ENCODE data around the gene ESAM. TPM values are rescaled to one million over a fixed set of nuclear protein-coding genes. Genes with fewer than 3 reads are reported as not detected.

The ESAM gene
- total and polyA plus RNA-seq, 2 of the 8 experiments (the other 6 are each of a cell fraction or from before 2014, with no cell fraction given): 0.09 TPM; not detected in 1

GRCh38 chr11:124754309-124754708 lies 7.8 kb downstream of the ESAM start:
- no peak overlapping the region for H3K56ac ChIP-seq (replicated peaks; ENCODE audit: insufficient read length, low read depth, low read length)
- no peak for TF ChIP-seq RXRA (IDR thresholded peaks at IDR 0.05; ENCODE audit: insufficient read depth, low read depth, low read length)
- no peak for TF ChIP-seq JUND (IDR thresholded peaks at IDR 0.05; ENCODE audit: low read length)
- TF ChIP-seq NANOG (IDR thresholded peaks at IDR 0.05; ENCODE audit: insufficient read depth, low read depth, low read length, poor library complexity, severe bottlenecking): no peak
- TF ChIP-seq SP4 (IDR thresholded peaks at IDR 0.05; ENCODE audit: low read length): no peak
- TF ChIP-seq EGR1 (IDR thresholded peaks at IDR 0.05; ENCODE audit: borderline replicate concordance, low read depth, low read length): no peak
- TF ChIP-seq CBX5 (IDR thresholded peaks at IDR 0.05; ENCODE audit: low read depth, low read length): no peak
- peaks cover 5% of the 10 kb centered on the region; the same call in 1 of the 2 replicates for H3K23me2 ChIP-seq (ENCODE audit: low read depth, low read length)
- POLR2A ChIA-PET (ENCODE audit: partially characterized antibody): interaction anchor here (1.6 to 3.1 kb wide), 2 partner anchors 9 to 11 kb away, joined by 4 to 13 read pairs; no protein-coding TSS in a partner anchor
- no peak overlapping the region for H2BK120ac ChIP-seq (replicated peaks; ENCODE audit: low read depth, low read length)
- H2BK12ac ChIP-seq (ENCODE audit: low read depth, low read length): 0 out of 2 replicates have a peak overlapping the region, but pooled peaks have one; percentile 9
- no peak overlapping the region for H4K91ac ChIP-seq (replicated peaks; ENCODE audit: insufficient read length, low read length)
- H4K5ac ChIP-seq (ENCODE audit: insufficient read length, low read depth, low read length): no peak overlapping the region
- no peak overlapping the region for H2BK5ac ChIP-seq (ENCODE audit: low read depth, low read length)
- DNase-seq (ENCODE audit: low read depth in 1 of 2, low spot score in 2 of 2) (no peak), FAIRE-seq (no peak)
- H3K4me1 ChIP-seq (replicated peaks in 1 of 4; ENCODE audit: control insufficient read depth in 3 of 4, insufficient read depth in 4 of 4, low read length in 3 of 4): peaks cover 6 to 40% (median 16%) of the 10 kb centered on the region in 4 experiments
- no peak overlapping the region for H3K18ac ChIP-seq (ENCODE audit: extremely low read depth, low read length)
- H2AFZ ChIP-seq (ENCODE audit: low read length): no peak overlapping the region
- H3K4ac ChIP-seq (replicated peaks; ENCODE audit: insufficient read length, low read depth, low read length): no peak overlapping the region
- H3K4me2 ChIP-seq (ENCODE audit: insufficient read depth in 1 of 2, low read depth in 2 of 2, low read length in 2 of 2): no peak overlapping the region
- no peak overlapping the region for H2BK20ac ChIP-seq (ENCODE audit: low read length)
- no peak overlapping the region; the same call in 1 of the 2 replicates for H2AK5ac ChIP-seq (ENCODE audit: low read depth, low read length)
- peaks cover 10 to 17% of the 10 kb centered on the region in 2 experiments for H4K20me1 ChIP-seq (replicated peaks in 1 of 2; ENCODE audit: control insufficient read depth in 1 of 2, insufficient read depth in 2 of 2, low read length in 2 of 2)
- no peak overlapping the region for H3K4me3 ChIP-seq (ENCODE audit: extremely low read depth in 1 of 4, insufficient read depth in 2 of 4, low read depth in 3 of 4, low read length in 4 of 4)
- H3K9ac ChIP-seq (replicated peaks in 1 of 4; ENCODE audit: extremely low read depth in 1 of 4, low read depth in 3 of 4, low read length in 3 of 4): no peak overlapping the region
- no peaks in the 10 kb centered on the region for H3K79me1 ChIP-seq (ENCODE audit: low read depth, low read length)
- 71% methylated on average over 3 of the region's 4 CpGs; no CpG with 5 or more reads in 1 of the 2 experiments for WGBS, 2 experiments (ENCODE audit: extremely low coverage in 1 of 2, insufficient coverage in 1 of 2, insufficient read length in 1 of 2, insufficient replicate concordance in 2 of 2, low coverage in 1 of 2, low lambda C conversion rate in 2 of 2, missing lambda C conversion rate in 1 of 2)
- peaks cover 0 to 1% (median 0%) of the 10 kb centered on the region in 4 experiments; a peak in 1 of 8 replicates for H3K36me3 ChIP-seq (ENCODE audit: control insufficient read depth in 2 of 4, insufficient read depth in 4 of 4, low read length in 3 of 4)
- no peaks in the 10 kb centered on the region for H3K9me3 ChIP-seq (ENCODE audit: insufficient read depth in 2 of 2, low read depth in 1 of 2, low read length in 1 of 2)
- H3K27ac ChIP-seq (ENCODE audit: low read depth, low read length): no peak overlapping the region
- no peaks in the 10 kb centered on the region for H3K79me2 ChIP-seq (ENCODE audit: control insufficient read depth in 1 of 2, insufficient read depth in 2 of 2, low read length in 2 of 2)
- peaks cover 89 to 100% (median 96%) of the 10 kb centered on the region in 4 experiments for H3K27me3 ChIP-seq (replicated peaks in 1 of 4; ENCODE audit: control insufficient read depth in 3 of 4, extremely low read depth in 1 of 4, insufficient read depth in 3 of 4, low read length in 3 of 4)
- H4K8ac ChIP-seq (ENCODE audit: extremely low read depth, insufficient read depth, low read length): no peak overlapping the region
- peak overlapping the region; percentile 61; the same call in 1 of the 2 replicates for H2BK15ac ChIP-seq (ENCODE audit: low read length)
- H3K14ac ChIP-seq (ENCODE audit: insufficient read length): no peak overlapping the region
- CTCF ChIA-PET (ENCODE audit: partially characterized antibody): interaction anchor here (0.9 to 28.0 kb wide), 7 partner anchors 15 to 112 kb away, joined by 3 to 382 read pairs (median 7); partner anchors contain the start of genes NRGN and ROBO3
- no peak overlapping the region for H3K23ac ChIP-seq (ENCODE audit: insufficient read length)
